HEK293 (cell line): ENCODE measurements around the gene LRP10.

Experiments used
- CTCF ChIA-PET: fragments of 350-600 bp; formaldehyde crosslinking; extraction: SDS; loops from one replicate; lab custom pipeline; 2021; ENCODE audit warnings: antibody characterized with exemption; lab: Yijun Ruan, JAX
- POLR2A ChIA-PET: fragments of 300-600 bp; formaldehyde crosslinking; extraction: SDS; loops from one replicate; lab custom pipeline; 2020; ENCODE audit warnings: antibody characterized with exemption, inconsistent platforms; lab: Yijun Ruan, JAX
- H3K27ac ChIP-seq: fragments of 200-500 bp; sonication (Bioruptor generic); 2 replicates; pipeline ENCODE4 v1.5.1; 2014; ENCODE audit warnings: low read depth, low read length, control low read depth, inconsistent platforms; ENCODE audit errors: extremely low read depth
- H3K36me3 ChIP-seq, 2 experiments: fragments of 200-500 bp in 1 of 2; sonication (Bioruptor generic) in 1 of 2; 1 replicate in 1 of 2; 2 replicates in 1 of 2; pipeline ENCODE4 v1.5.1; 2014 to 2017; ENCODE audit warnings: inconsistent platforms in 2 of 2, low read length in 2 of 2; ENCODE audit not compliant: control insufficient read depth in 2 of 2, insufficient read depth in 1 of 2
- H3K4me1 ChIP-seq: fragments of 200-500 bp; sonication (Bioruptor generic); 2 replicates; pipeline ENCODE4 v1.5.1; 2014; ENCODE audit warnings: mild to moderate bottlenecking, low read length, inconsistent platforms; ENCODE audit not compliant: control insufficient read depth, insufficient read depth
- H3K4me3 ChIP-seq: 2 replicates; pipeline ENCODE4 v1.5.1; 2011; ENCODE audit warnings: low read depth, mild to moderate bottlenecking, control low read depth, low read length, moderate library complexity
- H3K9me3 ChIP-seq: fragments of 200-500 bp; sonication (Bioruptor generic); 2 replicates; pipeline ENCODE4 v1.5.1; 2014; ENCODE audit warnings: low read depth, low read length, inconsistent platforms; ENCODE audit not compliant: control insufficient read depth, insufficient read depth
- BCL11B ChIP-seq: fragments of 450-650 bp; formaldehyde crosslinking; IDR thresholded peaks from 2 replicates; pipeline ENCODE4 v1.5.1; 2016; ENCODE audit warnings: low read depth, missing biosample characterization, missing genetic modification characterization
- KLF8 ChIP-seq: fragments of 450-650 bp; formaldehyde crosslinking; IDR thresholded peaks from 2 replicates; pipeline ENCODE4 v1.5.1; 2016; ENCODE audit warnings: missing biosample characterization, missing genetic modification characterization
- MZF1 ChIP-seq: fragments of 450-650 bp; formaldehyde crosslinking; IDR thresholded peaks from 2 replicates; pipeline ENCODE4 v1.5.1; 2017; ENCODE audit warnings: missing biosample characterization, missing genetic modification characterization, borderline replicate concordance
- OVOL3 ChIP-seq: fragments of 450-650 bp; formaldehyde crosslinking; IDR thresholded peaks from 2 replicates; pipeline ENCODE4 v1.5.1; 2016; ENCODE audit warnings: missing biosample characterization, missing genetic modification characterization
- REPIN1 ChIP-seq: fragments of 450-650 bp; formaldehyde crosslinking; IDR thresholded peaks from 2 replicates; pipeline ENCODE4 v1.5.1; 2017; ENCODE audit warnings: missing biosample characterization, missing genetic modification characterization, low read depth
- REST ChIP-seq: fragments of 450-650 bp; formaldehyde crosslinking; IDR thresholded peaks from 2 replicates; pipeline ENCODE4 v1.5.1; 2016; ENCODE audit warnings: missing biosample characterization, missing genetic modification characterization
- ZBTB1 ChIP-seq: fragments of 450-650 bp; formaldehyde crosslinking; IDR thresholded peaks from 2 replicates; pipeline ENCODE4 v1.5.1; 2016; ENCODE audit warnings: missing biosample characterization, missing genetic modification characterization
- ZBTB7A ChIP-seq: fragments of 450-650 bp; formaldehyde crosslinking; IDR thresholded peaks from 2 replicates; pipeline ENCODE4 v1.5.1; 2016; ENCODE audit warnings: low read depth, missing biosample characterization, missing genetic modification characterization
- ZNF112 ChIP-seq: fragments of 450-650 bp; formaldehyde crosslinking; IDR thresholded peaks from 2 replicates; pipeline ENCODE4 v1.5.0; 2017; ENCODE audit warnings: missing biosample characterization, missing genetic modification characterization
- ZNF114 ChIP-seq: fragments of 450-650 bp; formaldehyde crosslinking; IDR thresholded peaks from 2 replicates; pipeline ENCODE4 v1.5.0; 2017; ENCODE audit warnings: missing biosample characterization, missing genetic modification characterization
- ZNF202 ChIP-seq: fragments of 450-650 bp; formaldehyde crosslinking; IDR thresholded peaks from 2 replicates; pipeline ENCODE4 v1.5.1; 2016; ENCODE audit warnings: missing biosample characterization, missing genetic modification characterization, borderline replicate concordance
- ZNF223 ChIP-seq: fragments of 450-650 bp; formaldehyde crosslinking; IDR thresholded peaks from 2 replicates; pipeline ENCODE4 v1.5.1; 2016; ENCODE audit warnings: missing biosample characterization, missing genetic modification characterization
- ZNF274 ChIP-seq, 2 experiments: fragments of 200-500 bp in 1 of 2; fragments of 450-650 bp in 1 of 2; sonication (Bioruptor generic) in 1 of 2; formaldehyde crosslinking in 1 of 2; IDR thresholded peaks; 2 replicates each; pipeline versions ENCODE4 v1.5.1 to v1.6.1; 2014 to 2016; ENCODE audit warnings: borderline replicate concordance in 1 of 2, inconsistent platforms in 1 of 2, low read length in 1 of 2, missing biosample characterization in 1 of 2, missing genetic modification characterization in 1 of 2
- ZNF324 ChIP-seq: fragments of 450-650 bp; formaldehyde crosslinking; IDR thresholded peaks from 2 replicates; pipeline ENCODE4 v1.5.1; 2016; ENCODE audit warnings: missing biosample characterization, missing genetic modification characterization
- ZNF510 ChIP-seq: fragments of 450-650 bp; formaldehyde crosslinking; IDR thresholded peaks from 2 replicates; pipeline ENCODE4 v1.5.1; 2018; ENCODE audit warnings: mild to moderate bottlenecking, missing genetic modification characterization, missing biosample characterization; ENCODE audit not compliant: insufficient replicate concordance
- ZNF549 ChIP-seq: fragments of 450-650 bp; IDR thresholded peaks from 2 replicates; pipeline ENCODE4 v1.5.1; 2018; ENCODE audit warnings: missing biosample characterization, missing genetic modification characterization, mild to moderate bottlenecking, inconsistent platforms, moderate library complexity
- ZNF560 ChIP-seq: fragments of 450-650 bp; formaldehyde crosslinking; IDR thresholded peaks from 2 replicates; pipeline ENCODE4 v1.5.1; 2017; ENCODE audit warnings: missing biosample characterization, missing genetic modification characterization, borderline replicate concordance
- ZNF621 ChIP-seq: fragments of 450-650 bp; formaldehyde crosslinking; IDR thresholded peaks from 2 replicates; pipeline ENCODE4 v1.5.1; 2017; ENCODE audit warnings: missing biosample characterization, missing genetic modification characterization
- ZNF76 ChIP-seq: fragments of 450-650 bp; formaldehyde crosslinking; IDR thresholded peaks from 2 replicates; pipeline ENCODE4; 2016; ENCODE audit warnings: low read depth, missing biosample characterization, missing genetic modification characterization, borderline replicate concordance
- TF ChIP-seq, protein P1 (sequence below): fragments of 450-650 bp; formaldehyde crosslinking; conservative IDR thresholded peaks from 2 replicates; pipeline ENCODE4 v1.5.1; 2016; ENCODE audit warnings: low read depth, missing biosample characterization, missing genetic modification characterization
- TF ChIP-seq, protein P2 (sequence below): fragments of 450-650 bp; formaldehyde crosslinking; optimal IDR thresholded peaks from 2 replicates; pipeline ENCODE3; 2016; ENCODE audit warnings: missing biosample characterization, mild to moderate bottlenecking, missing genetic modification characterization
- TF ChIP-seq, protein P3 (sequence below): fragments of 450-650 bp; formaldehyde crosslinking; IDR thresholded peaks from 2 replicates; pipeline ENCODE4 v1.5.1; 2016; ENCODE audit warnings: missing biosample characterization, missing genetic modification characterization

Gene LRP10

GRCh38 chr14:22885975-22886374 lies 14.4 kb downstream of the LRP10 start:
- Histone ChIP-seq H3K9me3 (no peaks in the 10 kb centered on the region), H3K27ac (peak overlapping the region; percentile 66; the same call in 1 of the 2 replicates), H3K36me3 (no peaks in the 10 kb centered on the region), H3K4me3 (no peak overlapping the region), H3K4me1 (peaks cover 6% of the 10 kb centered on the region)
- TF ChIP-seq OVOL3 (tag by site-specific recombination) (no peak), ZNF560 (tag by site-specific recombination) (no peak), ZBTB7A (tag by site-specific recombination) (no peak), ZNF621 (tag by site-specific recombination) (no peak), ZNF202 (tag by site-specific recombination) (no peak), BCL11B (tag by site-specific recombination) (no peak), ZNF223 (tag by site-specific recombination) (no peak), REST (tag by site-specific recombination) (no peak), ZNF324 (tag by site-specific recombination) (no peak), ZNF274 (IDR thresholded peaks at IDR 0.05; ENCODE audit: low read length) (no peak), ZNF274 (tag by site-specific recombination; IDR thresholded peaks at IDR 0.05; ENCODE audit: borderline replicate concordance) (no peak), ZNF114 (tag by site-specific recombination) (no peak), ZNF112 (tag by site-specific recombination) (no peak)
- TF ChIP-seq, protein P1, sequence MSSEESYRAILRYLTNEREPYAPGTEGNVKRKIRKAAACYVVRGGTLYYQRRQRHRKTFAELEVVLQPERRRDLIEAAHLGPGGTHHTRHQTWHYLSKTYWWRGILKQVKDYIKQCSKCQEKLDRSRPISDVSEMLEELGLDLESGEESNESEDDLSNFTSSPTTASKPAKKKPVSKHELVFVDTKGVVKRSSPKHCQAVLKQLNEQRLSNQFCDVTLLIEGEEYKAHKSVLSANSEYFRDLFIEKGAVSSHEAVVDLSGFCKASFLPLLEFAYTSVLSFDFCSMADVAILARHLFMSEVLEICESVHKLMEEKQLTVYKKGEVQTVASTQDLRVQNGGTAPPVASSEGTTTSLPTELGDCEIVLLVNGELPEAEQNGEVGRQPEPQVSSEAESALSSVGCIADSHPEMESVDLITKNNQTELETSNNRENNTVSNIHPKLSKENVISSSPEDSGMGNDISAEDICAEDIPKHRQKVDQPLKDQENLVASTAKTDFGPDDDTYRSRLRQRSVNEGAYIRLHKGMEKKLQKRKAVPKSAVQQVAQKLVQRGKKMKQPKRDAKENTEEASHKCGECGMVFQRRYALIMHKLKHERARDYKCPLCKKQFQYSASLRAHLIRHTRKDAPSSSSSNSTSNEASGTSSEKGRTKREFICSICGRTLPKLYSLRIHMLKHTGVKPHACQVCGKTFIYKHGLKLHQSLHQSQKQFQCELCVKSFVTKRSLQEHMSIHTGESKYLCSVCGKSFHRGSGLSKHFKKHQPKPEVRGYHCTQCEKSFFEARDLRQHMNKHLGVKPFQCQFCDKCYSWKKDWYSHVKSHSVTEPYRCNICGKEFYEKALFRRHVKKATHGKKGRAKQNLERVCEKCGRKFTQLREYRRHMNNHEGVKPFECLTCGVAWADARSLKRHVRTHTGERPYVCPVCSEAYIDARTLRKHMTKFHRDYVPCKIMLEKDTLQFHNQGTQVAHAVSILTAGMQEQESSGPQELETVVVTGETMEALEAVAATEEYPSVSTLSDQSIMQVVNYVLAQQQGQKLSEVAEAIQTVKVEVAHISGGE (tag by site-specific recombination) = no peak
- TF ChIP-seq, protein P2, sequence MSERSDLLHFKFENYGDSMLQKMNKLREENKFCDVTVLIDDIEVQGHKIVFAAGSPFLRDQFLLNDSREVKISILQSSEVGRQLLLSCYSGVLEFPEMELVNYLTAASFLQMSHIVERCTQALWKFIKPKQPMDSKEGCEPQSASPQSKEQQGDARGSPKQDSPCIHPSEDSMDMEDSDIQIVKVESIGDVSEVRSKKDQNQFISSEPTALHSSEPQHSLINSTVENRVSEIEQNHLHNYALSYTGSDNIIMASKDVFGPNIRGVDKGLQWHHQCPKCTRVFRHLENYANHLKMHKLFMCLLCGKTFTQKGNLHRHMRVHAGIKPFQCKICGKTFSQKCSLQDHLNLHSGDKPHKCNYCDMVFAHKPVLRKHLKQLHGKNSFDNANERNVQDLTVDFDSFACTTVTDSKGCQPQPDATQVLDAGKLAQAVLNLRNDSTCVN (tag by site-specific recombination) = no peak
- CTCF ChIA-PET = interaction anchor here (0.5 to 7.8 kb wide), 5 partner anchors 9 to 183 kb away, joined by 3 to 43 read pairs (median 4); no protein-coding TSS in a partner anchor
- POLR2A ChIA-PET = interaction anchor here (1.3 kb wide), 1 partner anchor 14 kb away, joined by 5 read pairs; the partner anchor contains the start of gene LRP10

DNA sequence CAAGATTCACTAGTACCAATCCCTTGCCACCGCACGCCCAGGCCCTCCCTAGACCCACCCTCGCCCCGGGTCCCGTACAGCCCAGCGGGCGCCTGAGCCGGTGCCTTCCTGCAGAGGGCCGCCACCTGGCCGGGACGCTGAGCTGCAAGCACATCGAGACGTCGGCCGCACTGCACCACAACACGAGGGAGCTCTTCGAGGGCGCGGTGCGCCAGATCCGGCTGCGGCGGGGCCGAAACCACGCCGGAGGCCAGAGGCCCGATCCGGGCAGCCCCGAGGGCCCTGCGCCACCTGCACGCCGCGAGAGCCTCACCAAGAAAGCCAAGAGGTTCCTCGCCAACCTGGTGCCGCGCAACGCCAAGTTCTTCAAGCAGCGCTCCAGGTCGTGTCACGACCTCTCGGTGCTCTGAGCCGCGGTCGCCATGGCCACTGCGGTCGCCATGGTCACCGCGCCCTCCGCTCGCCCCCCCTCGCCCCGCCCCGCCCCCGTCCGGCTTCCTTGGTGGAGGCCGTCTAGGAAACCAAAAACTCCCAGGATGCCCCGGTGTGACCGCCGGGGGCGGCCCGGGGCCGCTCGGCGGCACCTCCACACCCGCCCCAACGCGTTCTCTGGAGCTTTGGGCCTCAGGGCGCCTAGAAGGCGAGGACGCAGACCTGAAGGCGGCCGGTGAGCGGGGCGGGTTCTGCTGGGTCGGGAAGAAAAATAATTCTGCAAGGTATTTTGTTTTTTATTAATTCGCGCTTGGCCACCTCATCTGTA lies 15.1 kb downstream of the LRP10 start:
- H3K4me1 ChIP-seq = peaks cover 6% of the 10 kb centered on the region
- H3K36me3 ChIP-seq = no peaks in the 10 kb centered on the region
- H3K4me3 ChIP-seq = peak overlapping the region; percentile 55
- ChIA-PET POLR2A (interaction anchor here (0.6 to 1.3 kb wide), 3 partner anchors 15 to 1450 kb away, joined by 3 to 5 read pairs (median 3); partner anchors contain the start of genes HAUS4 and LRP10), CTCF (interaction anchor here (0.6 to 7.8 kb wide), 6 partner anchors 9 to 182 kb away, joined by 3 to 43 read pairs (median 4); no protein-coding TSS in a partner anchor)
- peak overlapping the region; percentile 78 for H3K27ac ChIP-seq
- H3K9me3 ChIP-seq = no peaks in the 10 kb centered on the region
- TF ChIP-seq MZF1 (tag by site-specific recombination) (no peak), ZNF549 (tag by site-specific recombination) (no peak), REPIN1 (no peak), ZNF76 (peak; percentile 67; the same call in 1 of the 2 replicates), KLF8 (tag by site-specific recombination) (no peak), ZNF621 (tag by site-specific recombination) (no peak), ZNF510 (no peak), ZBTB1 (tag by site-specific recombination) (no peak)
- TF ChIP-seq, protein P3, sequence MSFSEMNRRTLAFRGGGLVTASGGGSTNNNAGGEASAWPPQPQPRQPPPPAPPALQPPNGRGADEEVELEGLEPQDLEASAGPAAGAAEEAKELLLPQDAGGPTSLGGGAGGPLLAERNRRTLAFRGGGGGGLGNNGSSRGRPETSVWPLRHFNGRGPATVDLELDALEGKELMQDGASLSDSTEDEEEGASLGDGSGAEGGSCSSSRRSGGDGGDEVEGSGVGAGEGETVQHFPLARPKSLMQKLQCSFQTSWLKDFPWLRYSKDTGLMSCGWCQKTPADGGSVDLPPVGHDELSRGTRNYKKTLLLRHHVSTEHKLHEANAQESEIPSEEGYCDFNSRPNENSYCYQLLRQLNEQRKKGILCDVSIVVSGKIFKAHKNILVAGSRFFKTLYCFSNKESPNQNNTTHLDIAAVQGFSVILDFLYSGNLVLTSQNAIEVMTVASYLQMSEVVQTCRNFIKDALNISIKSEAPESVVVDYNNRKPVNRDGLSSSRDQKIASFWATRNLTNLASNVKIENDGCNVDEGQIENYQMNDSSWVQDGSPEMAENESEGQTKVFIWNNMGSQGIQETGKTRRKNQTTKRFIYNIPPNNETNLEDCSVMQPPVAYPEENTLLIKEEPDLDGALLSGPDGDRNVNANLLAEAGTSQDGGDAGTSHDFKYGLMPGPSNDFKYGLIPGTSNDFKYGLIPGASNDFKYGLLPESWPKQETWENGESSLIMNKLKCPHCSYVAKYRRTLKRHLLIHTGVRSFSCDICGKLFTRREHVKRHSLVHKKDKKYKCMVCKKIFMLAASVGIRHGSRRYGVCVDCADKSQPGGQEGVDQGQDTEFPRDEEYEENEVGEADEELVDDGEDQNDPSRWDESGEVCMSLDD (tag by site-specific recombination) = no peak
